GM13977 (cell line): ENCODE measurements around the gene CACNA1I.
"Not testable (repeated sequence)": the region's sequence is repeated elsewhere in the genome, so short reads cannot be mapped to it uniquely, and the experiment has no call there.

Experiments used
- DNase-seq: peaks from one replicate; pipeline ENCODE4 v3.0.0; 2012; ENCODE audit warnings: low spot score
- in situ Hi-C: fragments of 300-500 bp; cut with MboI; formaldehyde crosslinking; loops from one replicate; pipeline ENCODE4 v1.12.0; 2022; ENCODE audit warnings: low sequenced_read_pairs, low pct_unique_long_range_greater_than_20kb, mixed read lengths, inconsistent platforms; ENCODE audit not compliant: unreplicated experiment
- TF ChIP-seq, protein P1 (sequence below): IDR thresholded peaks from 2 replicates; pipeline ENCODE4 v1.5.1; 2012; ENCODE audit warnings: mild to moderate bottlenecking, control low read depth; ENCODE audit not compliant: insufficient read depth; ENCODE audit errors: extremely low read depth, missing control alignments

Gene CACNA1I

DNA sequence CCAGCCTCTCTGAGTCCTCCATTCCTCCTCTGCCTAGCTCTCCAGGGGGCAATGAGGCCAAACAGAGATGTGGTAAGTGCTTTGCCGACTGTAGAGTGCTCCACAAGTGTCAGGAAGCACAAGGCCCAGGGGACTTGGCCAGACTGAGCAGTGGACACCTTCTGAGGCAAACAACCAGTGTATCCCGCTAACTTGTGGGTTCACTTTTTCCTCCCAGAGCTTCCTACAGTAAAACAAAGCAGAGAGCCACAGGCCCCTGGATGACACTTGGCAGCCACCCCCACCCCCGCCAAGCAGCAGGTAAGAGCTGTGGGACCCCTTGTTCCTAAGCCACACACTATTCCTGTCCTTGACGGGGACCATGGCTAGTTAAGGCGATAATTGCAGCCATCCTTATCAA, 160.9 kb downstream of the CACNA1I start:
- no peak for DNase-seq
- in situ Hi-C loops, result no loop called here

DNA sequence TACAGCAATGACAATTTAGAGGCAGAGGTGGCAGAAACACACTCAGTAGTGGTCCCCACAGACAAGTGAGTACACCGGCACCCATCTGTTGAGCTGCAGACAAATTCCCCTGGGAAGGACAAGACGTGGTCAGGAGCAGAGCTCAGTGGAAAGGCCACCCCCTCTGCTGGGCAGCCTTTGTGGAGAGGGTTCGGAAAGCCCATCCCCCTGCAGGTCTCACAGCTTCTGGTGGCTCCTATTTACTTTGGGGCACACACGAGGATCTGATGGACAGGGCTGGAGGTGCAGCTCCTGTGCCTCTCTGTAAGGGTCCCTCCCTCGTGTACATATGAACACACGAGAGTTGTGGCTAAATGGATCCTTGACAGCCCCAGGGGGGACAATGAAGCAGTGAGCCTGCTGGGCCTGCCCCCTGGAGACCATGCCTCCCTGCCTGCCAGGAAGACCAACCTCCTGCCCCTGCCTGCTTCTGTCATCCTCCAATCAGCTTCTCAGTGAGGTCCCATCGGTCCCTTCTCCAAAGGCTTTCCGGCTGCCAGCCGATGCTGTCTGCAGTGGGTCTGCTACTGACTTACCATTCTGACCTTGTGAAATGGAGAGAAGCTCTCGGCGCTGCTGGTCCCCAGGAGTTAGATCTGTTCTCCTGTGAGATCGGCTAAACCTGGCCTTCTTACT, 161.5 kb downstream of the CACNA1I start:
- in situ Hi-C loops, result no loop called here
- TF ChIP-seq, protein P1, sequence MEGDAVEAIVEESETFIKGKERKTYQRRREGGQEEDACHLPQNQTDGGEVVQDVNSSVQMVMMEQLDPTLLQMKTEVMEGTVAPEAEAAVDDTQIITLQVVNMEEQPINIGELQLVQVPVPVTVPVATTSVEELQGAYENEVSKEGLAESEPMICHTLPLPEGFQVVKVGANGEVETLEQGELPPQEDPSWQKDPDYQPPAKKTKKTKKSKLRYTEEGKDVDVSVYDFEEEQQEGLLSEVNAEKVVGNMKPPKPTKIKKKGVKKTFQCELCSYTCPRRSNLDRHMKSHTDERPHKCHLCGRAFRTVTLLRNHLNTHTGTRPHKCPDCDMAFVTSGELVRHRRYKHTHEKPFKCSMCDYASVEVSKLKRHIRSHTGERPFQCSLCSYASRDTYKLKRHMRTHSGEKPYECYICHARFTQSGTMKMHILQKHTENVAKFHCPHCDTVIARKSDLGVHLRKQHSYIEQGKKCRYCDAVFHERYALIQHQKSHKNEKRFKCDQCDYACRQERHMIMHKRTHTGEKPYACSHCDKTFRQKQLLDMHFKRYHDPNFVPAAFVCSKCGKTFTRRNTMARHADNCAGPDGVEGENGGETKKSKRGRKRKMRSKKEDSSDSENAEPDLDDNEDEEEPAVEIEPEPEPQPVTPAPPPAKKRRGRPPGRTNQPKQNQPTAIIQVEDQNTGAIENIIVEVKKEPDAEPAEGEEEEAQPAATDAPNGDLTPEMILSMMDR, result no peak
- DNase-seq, result peak; percentile 10

More for the DNA sequence above, 160.9 kb downstream of the CACNA1I start:
- TF ChIP-seq, protein P1, result no peak

- in situ Hi-C loops, result no loop called here
- TF ChIP-seq, protein P1, result no peak
- DNase-seq, result no peak
These were observed 162.1 kb downstream of the CACNA1I start for GRCh38 chr22:39732625-39733024.

GRCh38 chr22:39733191-39733590, 162.6 kb downstream of the CACNA1I start:
- TF ChIP-seq, protein P1, result no peak
- in situ Hi-C loops, result no loop called here
- no peak for DNase-seq

- DNase-seq, in situ Hi-C loops: not testable (repeated sequence)
These were observed 163.5 kb downstream of the CACNA1I start for GRCh38 chr22:39734046-39734445.

- TF ChIP-seq, protein P1, result no peak
- in situ Hi-C loops, result no loop called here
These were observed 164.3 kb downstream of the CACNA1I start for GRCh38 chr22:39734866-39735265.

GRCh38 chr22:39735776-39736175, 165.2 kb downstream of the CACNA1I start:
- no peak for DNase-seq
- in situ Hi-C loops, result no loop called here
- TF ChIP-seq, protein P1, result no peak

More at GRCh38 chr22:39734866-39735265, 164.3 kb downstream of the CACNA1I start:
- no peak for DNase-seq
